ENCODE measurements around the gene PXDC1.

DNA sequence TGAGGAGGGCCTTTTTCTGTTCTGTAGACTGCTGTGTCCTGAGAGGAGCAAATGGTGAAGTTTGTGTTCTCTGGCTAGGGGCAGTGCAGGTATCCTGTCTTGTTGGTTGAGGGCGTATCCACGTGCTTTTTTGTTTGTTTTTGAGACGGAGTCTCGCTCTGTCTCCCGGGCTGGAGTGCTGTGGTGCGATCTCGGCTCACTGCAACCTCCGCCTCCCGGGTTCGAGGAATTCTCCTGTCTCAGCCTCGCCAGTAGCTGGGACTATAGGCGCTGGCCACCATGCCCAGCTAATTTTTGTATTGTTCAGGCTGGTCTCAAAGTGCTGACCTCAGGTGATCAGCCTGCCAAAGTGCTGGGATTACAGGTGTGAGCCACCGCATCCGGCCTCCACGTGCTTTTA, 10.8 kb upstream of the PXDC1 start:
- no peak for TF ChIP-seq POLR2A (IDR thresholded peaks at IDR 0.05; ENCODE audit: low read length)
- no peak for TF ChIP-seq GATA1 (IDR thresholded peaks at IDR 0.05; ENCODE audit: low read depth, low read length)
